Stimulated activated CD4-positive, alpha-beta T cell treated with anti-CD3 and anti-CD28 coated beads, Interleukin-15, amount 100 ng/mL, for 48 hours (primary cell): ENCODE measurements around the gene C3orf85.
"Not testable (repeated sequence)": the region's sequence is repeated elsewhere in the genome, so short reads cannot be mapped to it uniquely, and the experiment has no call there.

Source experiments
- DNase-seq, 2 donors: peaks; one replicate each; pipeline ENCODE4 v3.0.0-alpha.2; 2020; ENCODE audit warnings: low read depth in 2 of 2

C3orf85 gene

GRCh38 chr3:109136523-109136922, at the start of gene C3orf85:
C3orf85 (plus strand) TSS chr3:109136719; CDS start chr3:109136848, 129 bp downstream.
- no peak for DNase-seq

- no peak for DNase-seq
These were observed 47.3 kb upstream of the C3orf85 start for GRCh38 chr3:109089265-109089664.

DNA sequence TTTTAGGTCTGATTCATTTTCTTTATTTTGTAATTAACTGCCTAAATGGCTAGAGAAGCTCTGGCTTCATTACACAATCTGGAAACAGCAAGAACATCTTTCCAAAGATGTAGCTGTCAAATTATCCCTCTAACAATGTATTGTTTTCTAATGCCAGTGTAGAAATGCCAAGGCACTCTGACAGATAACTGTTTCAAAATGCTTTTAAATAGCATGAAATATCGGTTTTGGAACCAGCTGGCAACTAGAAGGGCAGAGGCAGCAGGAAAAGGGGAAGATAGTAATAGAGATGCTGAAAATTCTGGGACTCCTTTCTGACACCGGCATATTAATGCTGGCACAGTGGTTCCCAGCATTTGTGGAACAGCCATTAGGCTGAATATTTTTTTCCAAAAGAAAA, 44.7 kb upstream of the C3orf85 start:
- no peak for DNase-seq

DNA sequence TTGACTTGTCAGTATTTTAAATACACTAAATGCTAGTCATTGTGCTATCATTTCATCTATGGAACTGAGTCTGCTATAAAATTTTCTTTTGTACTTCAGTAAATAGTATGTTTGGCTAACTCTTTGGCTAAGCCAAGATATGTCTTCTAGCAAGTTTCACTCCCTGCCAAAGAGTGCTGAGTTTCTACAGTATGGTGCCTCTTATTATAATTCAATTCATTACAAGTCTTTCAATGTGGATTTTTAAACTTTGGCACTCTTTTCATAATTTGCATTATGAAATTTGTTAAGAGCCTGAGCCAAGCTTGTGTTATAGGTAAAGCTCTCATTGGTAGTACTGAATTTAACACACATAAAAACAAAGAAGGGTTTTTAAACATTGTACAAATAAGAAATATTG, 43.0 kb upstream of the C3orf85 start:
- no peak for DNase-seq

GRCh38 chr3:109095166-109095565, 41.4 kb upstream of the C3orf85 start:
- DNase-seq = no peak

GRCh38 chr3:109098079-109098644, 38.4 kb upstream of the C3orf85 start:
- DNase-seq = no peak

- DNase-seq = no peak
These were observed 26.9 kb upstream of the C3orf85 start for GRCh38 chr3:109109574-109109973.

DNA sequence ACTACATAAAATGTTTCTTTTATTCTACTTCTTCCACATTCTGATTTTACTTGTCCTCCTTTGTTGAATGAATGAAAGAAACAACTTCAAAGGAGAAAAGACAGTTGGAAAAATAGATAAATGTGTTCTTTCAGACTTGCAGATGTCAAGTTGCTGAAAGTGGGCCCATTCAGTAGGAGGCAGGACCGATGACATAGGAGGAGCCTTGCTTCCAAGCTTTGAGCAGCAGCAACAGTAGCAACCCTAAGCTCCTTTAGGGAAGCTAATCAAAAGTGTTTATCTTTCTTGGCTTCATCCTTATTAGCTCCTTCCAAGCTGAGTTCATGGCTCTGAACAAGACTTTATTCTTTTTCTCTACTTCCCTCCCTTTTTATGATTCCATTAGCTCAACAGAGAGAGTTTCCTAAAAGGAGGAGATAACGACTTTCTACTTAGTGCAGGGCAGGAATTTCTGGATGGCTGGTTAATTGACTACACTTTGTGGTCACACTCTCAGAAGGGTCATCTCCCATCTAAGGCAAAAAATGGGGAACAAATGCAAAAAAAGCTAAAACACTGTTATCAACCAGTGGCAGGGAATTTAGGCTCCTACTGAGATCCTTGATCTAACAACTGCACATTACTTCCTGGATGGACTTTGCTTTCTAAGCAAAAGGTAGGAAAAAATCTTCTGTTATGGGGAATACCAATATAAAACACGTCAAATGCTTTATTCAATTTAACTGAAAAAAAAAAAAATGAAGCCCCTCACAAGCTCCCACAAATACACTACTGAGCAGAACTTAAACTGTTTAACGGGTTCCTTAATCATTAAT, 23.4 kb upstream of the C3orf85 start:
- DNase-seq = no peak

GRCh38 chr3:109114746-109115145, 21.8 kb upstream of the C3orf85 start:
- no peak for DNase-seq

DNA sequence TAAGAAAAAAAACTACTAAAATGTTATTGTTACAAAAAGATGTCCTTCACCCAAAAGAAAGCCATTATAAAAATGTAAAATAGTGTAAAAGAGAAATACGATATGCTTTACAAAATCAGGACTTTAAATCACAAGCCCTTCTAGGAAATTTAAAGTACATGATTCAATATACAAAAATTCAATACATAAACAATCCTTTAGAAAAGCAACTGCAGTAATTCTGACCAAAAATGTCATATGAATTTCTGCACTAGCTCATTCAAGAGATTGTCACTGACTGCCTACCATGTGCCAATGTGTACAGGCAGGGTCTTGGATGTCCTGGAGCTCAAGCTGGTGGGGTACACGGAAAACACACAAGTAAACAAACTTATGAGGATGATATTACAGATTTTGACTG, 21.1 kb upstream of the C3orf85 start:
- DNase-seq = no peak

GRCh38 chr3:109116031-109116430, 20.5 kb upstream of the C3orf85 start:
- no peak for DNase-seq

DNA sequence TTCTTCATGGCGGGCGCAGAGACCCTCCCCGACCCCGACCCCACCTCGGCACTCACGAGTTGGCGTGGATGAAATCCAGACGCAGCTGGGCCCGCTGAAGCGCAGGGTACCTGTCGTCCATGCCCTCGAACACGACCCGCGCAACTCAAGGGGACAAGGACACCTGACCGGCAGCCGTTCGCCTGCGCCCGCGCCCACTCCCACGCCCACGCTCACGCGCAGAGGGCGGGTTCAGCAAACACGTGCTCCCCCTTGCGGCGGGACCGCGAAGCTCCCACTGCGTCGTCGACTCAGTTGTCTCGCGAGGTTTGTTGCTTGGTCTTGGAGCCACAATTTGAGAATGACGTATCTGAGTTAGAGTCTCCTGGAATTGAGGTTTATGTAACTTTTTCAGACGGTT, 18.6 kb upstream of the C3orf85 start, which contains the start of gene MORC1:
Gene MORC1 (minus strand): TSS at position 196 of the 400 bp plus-strand sequence. CDS start 75 bp downstream, at position 121.
- DNase-seq = peak in 1 of 2 donors; percentile 0

- DNase-seq = no peak
These were observed 17.9 kb upstream of the C3orf85 start for GRCh38 chr3:109118584-109118983.

DNA sequence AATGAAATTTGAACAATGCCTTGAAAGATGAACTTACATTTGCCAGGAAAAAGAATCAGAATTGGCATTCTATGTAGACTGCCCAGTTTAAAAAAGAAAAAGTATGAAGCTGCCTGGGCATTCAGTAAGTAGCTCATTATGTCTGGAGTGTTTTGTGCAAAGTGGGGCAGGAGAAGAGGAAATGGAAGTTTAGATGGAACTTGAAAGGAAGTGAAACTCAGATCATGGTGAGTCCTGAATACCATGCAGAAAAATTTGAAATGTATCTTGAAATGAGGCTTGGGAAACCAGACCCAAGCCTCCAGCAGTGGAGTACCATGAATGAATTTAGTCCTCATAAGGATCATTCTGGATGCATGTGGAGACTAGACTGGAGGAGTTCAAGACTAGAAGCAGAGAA, 13.8 kb upstream of the C3orf85 start:
- no peak for DNase-seq

- DNase-seq = no peak
These were observed 10.6 kb upstream of the C3orf85 start for GRCh38 chr3:109125902-109126301.

- no peak for DNase-seq
These were observed 9.0 kb upstream of the C3orf85 start for GRCh38 chr3:109127553-109127952.

- no peak for DNase-seq
These were observed 5.2 kb upstream of the C3orf85 start for GRCh38 chr3:109131276-109131675.

- DNase-seq = no peak
These were observed 3.6 kb upstream of the C3orf85 start for GRCh38 chr3:109132801-109133473.

DNA sequence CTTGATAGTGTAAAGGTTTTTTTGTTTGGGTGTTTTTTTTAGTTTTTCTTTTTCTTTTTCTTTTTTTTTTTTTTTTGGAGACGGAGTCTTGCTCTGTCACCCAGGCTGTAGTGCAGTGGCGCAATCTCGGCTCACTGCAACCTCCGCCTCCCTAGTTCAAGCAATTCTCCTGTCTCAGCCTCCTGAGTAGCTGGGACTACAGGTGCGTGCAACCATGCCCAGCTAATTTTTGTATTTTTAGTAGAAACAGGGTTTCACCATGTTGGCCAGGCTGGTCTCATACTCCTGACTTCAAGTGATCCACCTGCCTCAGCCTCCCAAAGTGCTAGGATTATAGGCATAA, 3.1 kb upstream of the C3orf85 start:
- DNase-seq = not testable (repeated sequence)

DNA sequence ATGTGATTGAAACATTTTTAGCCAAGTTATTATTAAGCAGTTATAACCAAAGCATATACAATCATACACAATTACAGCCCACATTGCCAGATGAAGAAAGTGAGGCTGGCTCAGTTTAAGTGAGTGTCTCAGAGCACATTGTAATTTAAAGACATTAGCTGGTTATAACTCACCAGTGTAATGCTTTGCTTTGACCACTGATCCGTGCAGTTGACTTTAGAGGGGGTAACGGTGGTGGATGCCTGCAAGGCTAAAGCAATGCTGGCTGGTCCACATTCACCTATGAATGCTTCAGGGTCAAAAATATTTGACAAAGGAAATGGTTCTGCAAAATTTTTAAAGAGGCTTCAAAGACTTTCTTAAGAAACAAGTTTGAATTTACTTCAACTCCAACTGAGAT, 1.2 kb downstream of the C3orf85 start:
- DNase-seq = no peak

- no peak for DNase-seq
These were observed 3.8 kb downstream of the C3orf85 start for GRCh38 chr3:109140318-109140717.

DNA sequence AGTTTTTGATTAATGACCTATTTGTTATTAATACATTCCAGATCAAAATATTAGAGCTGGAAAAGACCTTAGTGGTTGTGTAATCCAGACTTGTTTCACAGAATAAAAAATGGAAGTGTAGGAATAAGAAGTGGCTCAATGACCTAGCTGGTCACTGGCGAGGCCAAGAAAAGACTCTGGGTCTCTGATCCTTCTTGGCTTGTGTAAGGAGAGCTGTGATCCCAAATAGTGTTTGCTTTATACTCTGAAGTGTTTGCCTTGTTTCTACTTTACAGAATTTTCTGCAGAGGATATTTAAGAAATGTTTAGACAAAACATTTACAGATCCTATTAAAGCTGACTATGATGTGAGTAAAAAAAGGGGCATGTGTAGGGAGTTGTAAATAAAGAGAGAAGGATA, 7.1 kb downstream of the C3orf85 start:
- no peak for DNase-seq

DNA sequence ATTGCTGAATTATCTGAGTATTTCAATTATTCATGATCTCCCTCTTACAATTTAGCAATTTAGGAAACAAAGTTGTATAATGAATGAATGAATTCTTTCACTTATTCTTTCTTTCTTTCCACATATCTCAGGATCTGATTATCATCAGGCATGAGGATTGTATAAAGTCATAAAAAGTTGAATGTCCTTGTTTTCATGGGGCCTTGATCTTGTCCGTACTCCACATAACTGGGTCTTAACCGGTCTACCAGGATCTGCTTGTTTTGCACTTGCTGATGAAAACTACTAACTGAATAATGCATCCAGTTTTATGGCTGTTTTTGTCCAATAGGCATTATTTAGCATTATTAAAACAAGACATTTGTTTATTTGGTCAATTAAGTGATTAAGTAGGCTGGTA, 12.6 kb downstream of the C3orf85 start:
- no peak for DNase-seq
